ENCODE measurements around the gene TCERG1L. TPM values are rescaled to one million over a fixed set of nuclear protein-coding genes. Genes with fewer than 3 reads are reported as not detected.

Gene TCERG1L
- total and polyA plus RNA-seq, 9 of the 15 experiments (the other 6 are each of a cell fraction or from before 2014, with no cell fraction given): not detected

DNA sequence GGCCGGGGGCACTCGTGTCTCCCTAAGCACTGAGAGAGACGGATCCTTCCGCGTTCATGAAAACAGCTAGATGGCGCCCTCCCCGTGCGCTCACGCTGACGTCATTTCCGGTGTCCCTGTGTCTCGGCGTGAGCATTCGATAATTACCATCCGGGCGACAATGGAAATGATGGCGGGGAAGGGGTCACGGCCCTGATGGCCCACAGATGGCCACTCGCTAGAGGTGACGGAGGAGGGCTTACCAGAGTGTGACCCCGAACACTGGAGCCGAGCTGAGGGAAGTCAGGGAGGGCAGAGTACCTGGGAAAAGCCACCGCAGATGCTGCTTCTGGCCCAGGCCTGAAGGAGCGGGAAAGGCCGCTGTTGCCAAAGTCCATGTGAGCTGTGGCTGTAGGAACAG is 222.9 kb downstream of the TCERG1L start (continued):
- TF ChIP-seq, protein P1, sequence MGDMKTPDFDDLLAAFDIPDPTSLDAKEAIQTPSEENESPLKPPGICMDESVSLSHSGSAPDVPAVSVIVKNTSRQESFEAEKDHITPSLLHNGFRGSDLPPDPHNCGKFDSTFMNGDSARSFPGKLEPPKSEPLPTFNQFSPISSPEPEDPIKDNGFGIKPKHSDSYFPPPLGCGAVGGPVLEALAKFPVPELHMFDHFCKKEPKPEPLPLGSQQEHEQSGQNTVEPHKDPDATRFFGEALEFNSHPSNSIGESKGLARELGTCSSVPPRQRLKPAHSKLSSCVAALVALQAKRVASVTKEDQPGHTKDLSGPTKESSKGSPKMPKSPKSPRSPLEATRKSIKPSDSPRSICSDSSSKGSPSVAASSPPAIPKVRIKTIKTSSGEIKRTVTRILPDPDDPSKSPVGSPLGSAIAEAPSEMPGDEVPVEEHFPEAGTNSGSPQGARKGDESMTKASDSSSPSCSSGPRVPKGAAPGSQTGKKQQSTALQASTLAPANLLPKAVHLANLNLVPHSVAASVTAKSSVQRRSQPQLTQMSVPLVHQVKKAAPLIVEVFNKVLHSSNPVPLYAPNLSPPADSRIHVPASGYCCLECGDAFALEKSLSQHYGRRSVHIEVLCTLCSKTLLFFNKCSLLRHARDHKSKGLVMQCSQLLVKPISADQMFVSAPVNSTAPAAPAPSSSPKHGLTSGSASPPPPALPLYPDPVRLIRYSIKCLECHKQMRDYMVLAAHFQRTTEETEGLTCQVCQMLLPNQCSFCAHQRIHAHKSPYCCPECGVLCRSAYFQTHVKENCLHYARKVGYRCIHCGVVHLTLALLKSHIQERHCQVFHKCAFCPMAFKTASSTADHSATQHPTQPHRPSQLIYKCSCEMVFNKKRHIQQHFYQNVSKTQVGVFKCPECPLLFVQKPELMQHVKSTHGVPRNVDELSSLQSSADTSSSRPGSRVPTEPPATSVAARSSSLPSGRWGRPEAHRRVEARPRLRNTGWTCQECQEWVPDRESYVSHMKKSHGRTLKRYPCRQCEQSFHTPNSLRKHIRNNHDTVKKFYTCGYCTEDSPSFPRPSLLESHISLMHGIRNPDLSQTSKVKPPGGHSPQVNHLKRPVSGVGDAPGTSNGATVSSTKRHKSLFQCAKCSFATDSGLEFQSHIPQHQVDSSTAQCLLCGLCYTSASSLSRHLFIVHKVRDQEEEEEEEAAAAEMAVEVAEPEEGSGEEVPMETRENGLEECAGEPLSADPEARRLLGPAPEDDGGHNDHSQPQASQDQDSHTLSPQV (IDR thresholded peaks at IDR 0.05): no peak
- TF ChIP-seq RBFOX2 (IDR thresholded peaks at IDR 0.05; ENCODE audit: low read depth, low read length) (0 out of 2 replicates have a peak, but pooled peaks have one; percentile 35), CREM (IDR thresholded peaks at IDR 0.05; ENCODE audit: low read depth) (peak; percentile 96), FUS (optimal IDR thresholded peaks at IDR 0.05; ENCODE audit: low read depth, low read length) (no peak), ZNF263 (CRISPR knock-in tag; IDR thresholded peaks at IDR 0.05; ENCODE audit: borderline replicate concordance) (no peak), ZNF668 (CRISPR knock-in tag; IDR thresholded peaks at IDR 0.05) (no peak), RCOR1 (IDR thresholded peaks at IDR 0.05; ENCODE audit: borderline replicate concordance in 1 of 2, low read depth in 2 of 2, low read length in 2 of 2) (no peak), CTBP1 (IDR thresholded peaks at IDR 0.05; ENCODE audit: borderline replicate concordance) (peak; percentile 43; the same call in 1 of the 2 replicates), NELFE (IDR thresholded peaks at IDR 0.05; ENCODE audit: insufficient read depth, insufficient read length) (no peak), CSDE1 (IDR thresholded peaks at IDR 0.05) (no peak), ZNF354B (CRISPR knock-in tag; IDR thresholded peaks at IDR 0.05) (no peak), ZNF134 (CRISPR knock-in tag; conservative IDR thresholded peaks at IDR 0.05) (no peak), POLR2G (IDR thresholded peaks at IDR 0.05; ENCODE audit: low read depth, low read length) (no peak), NCOA1 (IDR thresholded peaks at IDR 0.05; ENCODE audit: low read depth) (no peak)
- TF ChIP-seq, protein P2, sequence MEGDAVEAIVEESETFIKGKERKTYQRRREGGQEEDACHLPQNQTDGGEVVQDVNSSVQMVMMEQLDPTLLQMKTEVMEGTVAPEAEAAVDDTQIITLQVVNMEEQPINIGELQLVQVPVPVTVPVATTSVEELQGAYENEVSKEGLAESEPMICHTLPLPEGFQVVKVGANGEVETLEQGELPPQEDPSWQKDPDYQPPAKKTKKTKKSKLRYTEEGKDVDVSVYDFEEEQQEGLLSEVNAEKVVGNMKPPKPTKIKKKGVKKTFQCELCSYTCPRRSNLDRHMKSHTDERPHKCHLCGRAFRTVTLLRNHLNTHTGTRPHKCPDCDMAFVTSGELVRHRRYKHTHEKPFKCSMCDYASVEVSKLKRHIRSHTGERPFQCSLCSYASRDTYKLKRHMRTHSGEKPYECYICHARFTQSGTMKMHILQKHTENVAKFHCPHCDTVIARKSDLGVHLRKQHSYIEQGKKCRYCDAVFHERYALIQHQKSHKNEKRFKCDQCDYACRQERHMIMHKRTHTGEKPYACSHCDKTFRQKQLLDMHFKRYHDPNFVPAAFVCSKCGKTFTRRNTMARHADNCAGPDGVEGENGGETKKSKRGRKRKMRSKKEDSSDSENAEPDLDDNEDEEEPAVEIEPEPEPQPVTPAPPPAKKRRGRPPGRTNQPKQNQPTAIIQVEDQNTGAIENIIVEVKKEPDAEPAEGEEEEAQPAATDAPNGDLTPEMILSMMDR (IDR thresholded peaks at IDR 0.05 in 2 of 3, conservative IDR thresholded peaks at IDR 0.05 in 1 of 3; ENCODE audit: insufficient read depth in 2 of 3, low read depth in 1 of 3, low read length in 3 of 3): peak; percentile 31 to 47 (median 44); a peak in 4 of 6 replicates
- TF ChIP-seq, protein P3, sequence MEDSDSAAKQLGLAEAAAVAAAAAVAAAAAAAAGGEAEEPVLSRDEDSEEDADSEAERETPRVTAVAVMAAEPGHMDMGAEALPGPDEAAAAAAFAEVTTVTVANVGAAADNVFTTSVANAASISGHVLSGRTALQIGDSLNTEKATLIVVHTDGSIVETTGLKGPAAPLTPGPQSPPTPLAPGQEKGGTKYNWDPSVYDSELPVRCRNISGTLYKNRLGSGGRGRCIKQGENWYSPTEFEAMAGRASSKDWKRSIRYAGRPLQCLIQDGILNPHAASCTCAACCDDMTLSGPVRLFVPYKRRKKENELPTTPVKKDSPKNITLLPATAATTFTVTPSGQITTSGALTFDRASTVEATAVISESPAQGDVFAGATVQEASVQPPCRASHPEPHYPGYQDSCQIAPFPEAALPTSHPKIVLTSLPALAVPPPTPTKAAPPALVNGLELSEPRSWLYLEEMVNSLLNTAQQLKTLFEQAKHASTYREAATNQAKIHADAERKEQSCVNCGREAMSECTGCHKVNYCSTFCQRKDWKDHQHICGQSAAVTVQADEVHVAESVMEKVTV (CRISPR knock-in tag; IDR thresholded peaks at IDR 0.05): no peak
- TF ChIP-seq, protein P4, sequence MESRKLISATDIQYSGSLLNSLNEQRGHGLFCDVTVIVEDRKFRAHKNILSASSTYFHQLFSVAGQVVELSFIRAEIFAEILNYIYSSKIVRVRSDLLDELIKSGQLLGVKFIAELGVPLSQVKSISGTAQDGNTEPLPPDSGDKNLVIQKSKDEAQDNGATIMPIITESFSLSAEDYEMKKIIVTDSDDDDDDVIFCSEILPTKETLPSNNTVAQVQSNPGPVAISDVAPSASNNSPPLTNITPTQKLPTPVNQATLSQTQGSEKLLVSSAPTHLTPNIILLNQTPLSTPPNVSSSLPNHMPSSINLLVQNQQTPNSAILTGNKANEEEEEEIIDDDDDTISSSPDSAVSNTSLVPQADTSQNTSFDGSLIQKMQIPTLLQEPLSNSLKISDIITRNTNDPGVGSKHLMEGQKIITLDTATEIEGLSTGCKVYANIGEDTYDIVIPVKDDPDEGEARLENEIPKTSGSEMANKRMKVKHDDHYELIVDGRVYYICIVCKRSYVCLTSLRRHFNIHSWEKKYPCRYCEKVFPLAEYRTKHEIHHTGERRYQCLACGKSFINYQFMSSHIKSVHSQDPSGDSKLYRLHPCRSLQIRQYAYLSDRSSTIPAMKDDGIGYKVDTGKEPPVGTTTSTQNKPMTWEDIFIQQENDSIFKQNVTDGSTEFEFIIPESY (CRISPR knock-in tag; IDR thresholded peaks at IDR 0.05): no peak
